Mammary epithelial cell (primary cell): ENCODE data around the gene KCNIP2.

ENCODE experiments used
- EZH2 ChIP-seq: IDR thresholded peaks from 2 replicates; pipeline ENCODE4 v1.6.1; 2012; ENCODE audit warnings: low read length, inconsistent platforms, borderline replicate concordance
- TF ChIP-seq, protein P1 (sequence below), 2 donors: IDR thresholded peaks in 1 of 2; conservative IDR thresholded peaks in 1 of 2; 2 replicates each; pipeline ENCODE4 v1.5.1; 2011 to 2012; ENCODE audit warnings: inconsistent platforms in 2 of 2, low read length in 2 of 2, mild to moderate bottlenecking in 2 of 2, control low read depth in 1 of 2, low read depth in 1 of 2; ENCODE audit not compliant: insufficient read depth in 1 of 2; ENCODE audit errors: extremely low read depth in 1 of 2

DNA sequence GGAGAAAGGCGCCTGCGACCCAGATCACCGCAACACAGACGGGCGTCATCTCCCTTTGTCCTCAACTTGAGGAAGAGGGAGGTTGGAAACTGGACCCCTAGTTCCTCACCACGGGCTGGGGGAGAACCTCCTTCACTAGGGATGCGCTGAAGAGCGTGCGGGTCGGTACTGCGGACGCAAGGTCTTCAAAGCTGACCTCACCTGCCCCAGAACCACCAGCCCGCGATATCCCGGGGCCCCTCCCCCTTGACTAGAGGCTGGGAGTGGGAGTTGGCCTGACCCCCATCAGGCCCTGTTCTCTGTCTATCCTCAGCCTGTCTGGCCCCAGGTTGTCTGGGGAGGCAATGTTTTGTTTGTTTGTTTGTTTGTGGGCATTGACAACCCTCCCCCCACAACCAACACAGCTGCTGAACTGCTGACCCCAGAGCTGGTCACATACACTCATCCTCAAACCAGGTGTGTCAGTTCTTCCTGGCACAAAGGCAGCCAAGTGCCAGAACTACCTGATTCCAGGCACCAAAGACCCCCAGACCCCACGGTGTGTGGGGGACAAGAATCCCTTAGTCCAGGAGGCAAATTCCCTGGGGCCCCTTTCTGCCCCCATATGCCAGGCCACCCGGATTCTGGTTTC, 63.3 kb downstream of the KCNIP2 start:
- TF ChIP-seq, protein P1, sequence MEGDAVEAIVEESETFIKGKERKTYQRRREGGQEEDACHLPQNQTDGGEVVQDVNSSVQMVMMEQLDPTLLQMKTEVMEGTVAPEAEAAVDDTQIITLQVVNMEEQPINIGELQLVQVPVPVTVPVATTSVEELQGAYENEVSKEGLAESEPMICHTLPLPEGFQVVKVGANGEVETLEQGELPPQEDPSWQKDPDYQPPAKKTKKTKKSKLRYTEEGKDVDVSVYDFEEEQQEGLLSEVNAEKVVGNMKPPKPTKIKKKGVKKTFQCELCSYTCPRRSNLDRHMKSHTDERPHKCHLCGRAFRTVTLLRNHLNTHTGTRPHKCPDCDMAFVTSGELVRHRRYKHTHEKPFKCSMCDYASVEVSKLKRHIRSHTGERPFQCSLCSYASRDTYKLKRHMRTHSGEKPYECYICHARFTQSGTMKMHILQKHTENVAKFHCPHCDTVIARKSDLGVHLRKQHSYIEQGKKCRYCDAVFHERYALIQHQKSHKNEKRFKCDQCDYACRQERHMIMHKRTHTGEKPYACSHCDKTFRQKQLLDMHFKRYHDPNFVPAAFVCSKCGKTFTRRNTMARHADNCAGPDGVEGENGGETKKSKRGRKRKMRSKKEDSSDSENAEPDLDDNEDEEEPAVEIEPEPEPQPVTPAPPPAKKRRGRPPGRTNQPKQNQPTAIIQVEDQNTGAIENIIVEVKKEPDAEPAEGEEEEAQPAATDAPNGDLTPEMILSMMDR (conservative IDR thresholded peaks at IDR 0.05 in 1 of 2, IDR thresholded peaks at IDR 0.05 in 1 of 2; ENCODE audit: extremely low read depth in 1 of 2, insufficient read depth in 1 of 2, low read depth in 1 of 2, low read length in 2 of 2), result no peak
- no peak for TF ChIP-seq EZH2
